Neural progenitor cell (in vitro differentiated cells): ENCODE data around the gene AQP5. TPM values are rescaled to one million over a fixed set of nuclear protein-coding genes. Genes with fewer than 3 reads are reported as not detected.

ENCODE experiments used
- DNase-seq: peaks from one replicate; pipeline ENCODE4 v3.0.0-alpha.2; 2016; ENCODE audit warnings: low spot score
- H2AFZ ChIP-seq: fragments of 200-600 bp; sonication (generic); replicated peaks from 2 replicates; pipeline ENCODE4 v1.6.1; 2016; ENCODE audit warnings: antibody characterized with exemption
- H3F3A ChIP-seq: fragments of 200-600 bp; sonication (generic); 2 replicates; pipeline ENCODE4 v1.6.1; 2016; ENCODE audit warnings: antibody characterized with exemption, low read depth
- H3K27ac ChIP-seq: fragments of 200-600 bp; sonication (generic); 2 replicates; pipeline ENCODE4 v1.5.1; 2016; ENCODE audit warnings: mild to moderate bottlenecking
- H3K27me3 ChIP-seq: fragments of 200-600 bp; sonication (generic); 2 replicates; pipeline ENCODE4 v1.6.1; 2016; ENCODE audit warnings: mild to moderate bottlenecking, moderate library complexity
- H3K36me3 ChIP-seq: fragments of 200-600 bp; sonication (generic); 2 replicates; pipeline ENCODE4 v1.5.1; 2016
- H3K4me1 ChIP-seq: fragments of 200-600 bp; sonication (generic); 2 replicates; pipeline ENCODE4 v1.6.1; 2016; ENCODE audit warnings: mixed run types
- H3K4me2 ChIP-seq: fragments of 200-600 bp; sonication (generic); 2 replicates; pipeline ENCODE4 v1.6.1; 2016
- H3K4me3 ChIP-seq: fragments of 200-600 bp; sonication (generic); 2 replicates; pipeline ENCODE4 v1.5.1; 2016
- H3K79me2 ChIP-seq: fragments of 200-600 bp; sonication (generic); 2 replicates; pipeline ENCODE4 v1.6.1; 2016; ENCODE audit warnings: low read depth
- H3K9ac ChIP-seq: fragments of 200-600 bp; sonication (generic); 2 replicates; pipeline ENCODE4 v1.6.1; 2016
- H3K9me3 ChIP-seq: fragments of 200-600 bp; sonication (generic); 2 replicates; pipeline ENCODE4 v1.5.1; 2016; ENCODE audit warnings: low read depth
- H4K20me1 ChIP-seq: fragments of 200-600 bp; sonication (generic); 2 replicates; pipeline ENCODE4 v1.6.1; 2016; ENCODE audit warnings: low read depth
- H3K27ac Mint-ChIP-seq: 3 replicates; pipeline ENCODE4 v1.8.0; 2021; ENCODE audit warnings: mixed read lengths
- H3K27me3 Mint-ChIP-seq: 2 replicates; pipeline ENCODE4 v1.8.0; 2022; ENCODE audit warnings: low read depth, mild to moderate bottlenecking, inconsistent platforms, moderate library complexity, mixed read lengths; ENCODE audit not compliant: insufficient read depth
- H3K36me3 Mint-ChIP-seq: 3 replicates; pipeline ENCODE4 v1.8.0; 2021; ENCODE audit warnings: mixed read lengths
- H3K4me1 Mint-ChIP-seq: 3 replicates; pipeline ENCODE4 v1.8.0; 2021; ENCODE audit warnings: mixed read lengths
- H3K4me3 Mint-ChIP-seq: 3 replicates; pipeline ENCODE4 v1.8.0; 2021; ENCODE audit warnings: mild to moderate bottlenecking, moderate library complexity, mixed read lengths
- H3K9me3 Mint-ChIP-seq: 3 replicates; pipeline ENCODE4 v1.8.0; 2020; ENCODE audit warnings: mixed read lengths
- EZH2 ChIP-seq: fragments of 200-600 bp; sonication (generic); IDR thresholded peaks from 2 replicates; pipeline ENCODE4 v1.6.1; 2017; ENCODE audit warnings: antibody characterized with exemption, mild to moderate bottlenecking, moderate library complexity
- EZH2phosphoT487 ChIP-seq: fragments of 200-600 bp; sonication (generic); IDR thresholded peaks from 2 replicates; pipeline ENCODE4 v1.6.1; 2017; ENCODE audit warnings: antibody characterized with exemption
- total RNA-seq: library from RNA; depleted of rRNA; stranded (reverse); fragments of >200 nt; gene quantifications from 2 replicates; pipeline ENCODE4 v1.2.3, GENCODE V29; 2015; ENCODE audit warnings: low replicate concordance
- TF ChIP-seq, protein P1 (sequence below): fragments of 200-600 bp; sonication (generic); IDR thresholded peaks from 2 replicates; pipeline ENCODE4 v1.5.1; 2017; ENCODE audit warnings: antibody characterized with exemption, mild to moderate bottlenecking

Gene AQP5
- total RNA-seq, 1 donor from 2014 or later, result not detected

DNA sequence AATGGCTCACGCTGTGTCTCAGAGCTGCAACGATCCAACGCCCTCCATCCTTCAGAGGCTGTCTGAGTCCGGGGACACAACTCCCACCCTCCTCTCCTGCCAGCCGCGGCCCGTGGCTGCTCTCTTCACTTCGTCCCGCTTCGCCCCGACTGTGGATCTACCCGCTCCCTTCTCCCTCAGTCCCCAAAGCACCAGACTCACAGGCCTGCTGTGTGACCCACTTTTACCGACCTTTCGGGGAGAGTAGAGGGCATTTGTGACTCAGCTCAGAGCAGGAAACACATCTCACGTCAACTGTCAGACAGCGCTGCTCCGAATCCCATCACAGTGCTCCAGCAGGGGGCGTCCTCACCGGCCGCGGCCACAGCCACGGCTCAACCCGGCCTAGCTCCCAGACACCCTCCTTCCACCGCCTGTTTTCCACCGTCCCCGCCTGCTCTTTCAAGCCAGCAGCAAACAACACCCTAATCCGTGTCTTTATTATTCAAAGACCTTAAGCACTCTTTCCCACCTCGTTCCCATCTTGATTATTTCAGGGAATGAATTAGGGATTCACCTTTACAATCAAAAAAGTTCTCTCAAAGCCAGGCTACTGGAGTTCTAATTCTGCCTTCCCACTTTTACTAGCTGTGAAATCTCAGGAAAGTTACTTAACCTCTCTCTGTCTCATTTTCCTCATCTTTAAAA, 16.1 kb upstream of the AQP5 start:
- H3K27ac ChIP-seq, result no peak overlapping the region
- peaks cover 39% of the 10 kb centered on the region for H3K4me1 Mint-ChIP-seq

DNA sequence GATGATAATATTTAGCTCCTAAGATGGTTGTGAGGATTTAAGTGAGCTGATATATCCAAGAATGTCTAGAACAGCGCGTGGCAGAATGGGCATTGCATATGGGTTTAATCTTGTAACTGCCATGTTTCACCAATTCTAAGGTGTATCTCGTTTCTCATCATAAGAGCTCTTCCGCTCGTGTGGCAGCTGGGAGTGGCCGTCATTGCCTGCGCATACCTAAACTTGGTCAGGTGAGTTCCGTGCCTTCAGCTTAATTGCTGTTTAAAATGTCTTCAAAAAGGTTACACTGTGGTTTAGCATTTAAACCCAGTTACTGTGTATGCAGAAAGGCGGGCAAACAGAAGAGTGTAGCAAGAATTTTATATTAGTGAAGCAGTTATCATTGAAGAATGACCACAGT, 15.6 kb upstream of the AQP5 start:
- no peak overlapping the region for H3K27ac Mint-ChIP-seq
- H3K4me3 Mint-ChIP-seq, result no peak overlapping the region
- H3K36me3 ChIP-seq, result no peaks in the 10 kb centered on the region
- H3K9ac ChIP-seq, result no peak overlapping the region
- no peak overlapping the region for H3K27ac ChIP-seq
- H3K9me3 ChIP-seq, result no peaks in the 10 kb centered on the region
- no peaks in the 10 kb centered on the region for H3K79me2 ChIP-seq
- H3K4me1 ChIP-seq, result peaks cover 9% of the 10 kb centered on the region
- no peaks in the 10 kb centered on the region for H3K36me3 Mint-ChIP-seq
- no peak for TF ChIP-seq EZH2phosphoT487
- TF ChIP-seq, protein P1, sequence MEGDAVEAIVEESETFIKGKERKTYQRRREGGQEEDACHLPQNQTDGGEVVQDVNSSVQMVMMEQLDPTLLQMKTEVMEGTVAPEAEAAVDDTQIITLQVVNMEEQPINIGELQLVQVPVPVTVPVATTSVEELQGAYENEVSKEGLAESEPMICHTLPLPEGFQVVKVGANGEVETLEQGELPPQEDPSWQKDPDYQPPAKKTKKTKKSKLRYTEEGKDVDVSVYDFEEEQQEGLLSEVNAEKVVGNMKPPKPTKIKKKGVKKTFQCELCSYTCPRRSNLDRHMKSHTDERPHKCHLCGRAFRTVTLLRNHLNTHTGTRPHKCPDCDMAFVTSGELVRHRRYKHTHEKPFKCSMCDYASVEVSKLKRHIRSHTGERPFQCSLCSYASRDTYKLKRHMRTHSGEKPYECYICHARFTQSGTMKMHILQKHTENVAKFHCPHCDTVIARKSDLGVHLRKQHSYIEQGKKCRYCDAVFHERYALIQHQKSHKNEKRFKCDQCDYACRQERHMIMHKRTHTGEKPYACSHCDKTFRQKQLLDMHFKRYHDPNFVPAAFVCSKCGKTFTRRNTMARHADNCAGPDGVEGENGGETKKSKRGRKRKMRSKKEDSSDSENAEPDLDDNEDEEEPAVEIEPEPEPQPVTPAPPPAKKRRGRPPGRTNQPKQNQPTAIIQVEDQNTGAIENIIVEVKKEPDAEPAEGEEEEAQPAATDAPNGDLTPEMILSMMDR, result no peak
- TF ChIP-seq EZH2, result no peak
- peak overlapping the region; percentile 15 for H3K4me3 ChIP-seq
- DNase-seq, result no peak
- peaks cover 27% of the 10 kb centered on the region for H3K27me3 ChIP-seq
- no peaks in the 10 kb centered on the region for H3K9me3 Mint-ChIP-seq
- peaks cover 13% of the 10 kb centered on the region for H3K27me3 Mint-ChIP-seq
- no peak overlapping the region for H2AFZ ChIP-seq
- H3F3A ChIP-seq, result no peaks in the 10 kb centered on the region
- H3K4me2 ChIP-seq, result peak overlapping the region; percentile 37
- H3K4me1 Mint-ChIP-seq, result peaks cover 36% of the 10 kb centered on the region
- no peaks in the 10 kb centered on the region for H4K20me1 ChIP-seq

More for the DNA sequence above, 16.1 kb upstream of the AQP5 start:
- Histone ChIP-seq H3K9ac (no peak overlapping the region), H3K4me1 (peaks cover 9% of the 10 kb centered on the region), H3K4me2 (peak overlapping the region; percentile 85), H3K79me2 (no peaks in the 10 kb centered on the region), H3K9me3 (no peaks in the 10 kb centered on the region), H3K36me3 (no peaks in the 10 kb centered on the region), H3F3A (no peaks in the 10 kb centered on the region), H4K20me1 (no peaks in the 10 kb centered on the region), H3K27me3 (peaks cover 27% of the 10 kb centered on the region), H3K4me3 (peak overlapping the region; percentile 42), H2AFZ (peak overlapping the region; percentile 94)
- TF ChIP-seq, protein P1, result peak; percentile 81
- no peak for TF ChIP-seq EZH2phosphoT487
- Mint-ChIP-seq H3K36me3 (no peaks in the 10 kb centered on the region), H3K27me3 (peaks cover 11% of the 10 kb centered on the region), H3K9me3 (no peaks in the 10 kb centered on the region), H3K27ac (peak overlapping the region; percentile 10), H3K4me3 (peak overlapping the region; percentile 82)
- peak; percentile 88 for DNase-seq

DNA sequence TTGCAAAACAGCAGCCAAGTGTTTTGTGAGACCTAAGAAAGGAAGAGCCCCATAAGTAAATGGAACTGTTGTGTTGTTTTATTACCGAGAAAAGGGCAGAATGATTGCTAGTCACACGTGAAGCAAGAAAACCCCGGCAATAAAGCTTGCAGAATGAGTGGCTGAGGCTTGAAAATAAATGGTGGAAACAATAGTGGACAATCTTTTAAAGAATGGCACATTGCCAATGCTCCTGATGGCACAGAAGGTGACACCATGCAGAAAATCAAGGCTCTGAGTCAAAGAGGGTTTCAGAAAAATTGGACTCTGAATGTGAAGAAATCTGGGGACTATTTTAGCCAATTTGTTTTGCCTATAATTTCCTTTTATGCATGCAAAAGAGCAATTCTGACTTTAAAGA, 15.2 kb upstream of the AQP5 start:
- H3K36me3 ChIP-seq, result no peaks in the 10 kb centered on the region
- Mint-ChIP-seq H3K27me3 (peaks cover 13% of the 10 kb centered on the region), H3K4me3 (no peak overlapping the region), H3K27ac (no peak overlapping the region), H3K36me3 (no peaks in the 10 kb centered on the region), H3K4me1 (peaks cover 32% of the 10 kb centered on the region), H3K9me3 (no peaks in the 10 kb centered on the region)
- peaks cover 9% of the 10 kb centered on the region for H3K4me1 ChIP-seq
- no peak overlapping the region for H3K4me3 ChIP-seq
- H3K27ac ChIP-seq, result no peak overlapping the region
- H3K79me2 ChIP-seq, result no peaks in the 10 kb centered on the region
- H3F3A ChIP-seq, result no peaks in the 10 kb centered on the region
- DNase-seq, result no peak
- no peaks in the 10 kb centered on the region for H4K20me1 ChIP-seq
- TF ChIP-seq, protein P1, result no peak
- TF ChIP-seq EZH2, result no peak
- TF ChIP-seq EZH2phosphoT487, result no peak
- H3K9me3 ChIP-seq, result no peaks in the 10 kb centered on the region
- peaks cover 27% of the 10 kb centered on the region for H3K27me3 ChIP-seq
- H3K4me2 ChIP-seq, result no peak overlapping the region
- no peak overlapping the region for H2AFZ ChIP-seq
- no peak overlapping the region for H3K9ac ChIP-seq
